Neural cell (in vitro differentiated cells): ENCODE measurements around the gene LRRIQ4. TPM values are rescaled to one million over a fixed set of nuclear protein-coding genes. Genes with fewer than 3 reads are reported as not detected.

ENCODE experiments used
- H2AFZ ChIP-seq: fragments of 200-600, 300-800 bp; sonication (generic), shearing (Covaris generic); 2 replicates; pipeline ENCODE4 v1.6.0; 2014; ENCODE audit warnings: low read depth, mild to moderate bottlenecking, antibody characterized with exemption, low read length, moderate library complexity
- H3F3A ChIP-seq: fragments of 200-600 bp; shearing (Covaris generic); 2 replicates; pipeline ENCODE4 v1.6.1; 2016; ENCODE audit warnings: mild to moderate bottlenecking, moderate library complexity, mixed read lengths, antibody characterized with exemption, low read length; ENCODE audit not compliant: insufficient read depth, poor library complexity, severe bottlenecking
- H3K27ac ChIP-seq: fragments of 200-600, 300-800 bp; sonication (generic), shearing (Covaris generic); 2 replicates; pipeline ENCODE4 v1.5.1; 2014; ENCODE audit warnings: mild to moderate bottlenecking, low read length, moderate library complexity
- H3K27me3 ChIP-seq: fragments of 300-800, 200-600 bp; sonication (generic), shearing (Covaris generic); 2 replicates; pipeline ENCODE4 v1.6.0; 2014; ENCODE audit warnings: mild to moderate bottlenecking, low read depth, low read length, moderate library complexity; ENCODE audit not compliant: insufficient read depth
- H3K36me3 ChIP-seq: fragments of 300-800, 200-600 bp; sonication (generic), shearing (Covaris generic); 2 replicates; pipeline ENCODE4 v1.5.1; 2014; ENCODE audit warnings: mild to moderate bottlenecking, antibody characterized with exemption, low read length, moderate library complexity; ENCODE audit not compliant: insufficient read depth
- H3K4me2 ChIP-seq: fragments of 300-800, 200-600 bp; sonication (generic), shearing (Covaris generic); 2 replicates; pipeline ENCODE4 v1.6.0; 2014; ENCODE audit warnings: mild to moderate bottlenecking, low read length
- H3K4me3 ChIP-seq: fragments of 300-800, 200-600 bp; sonication (generic), shearing (Covaris generic); 2 replicates; pipeline ENCODE4 v1.5.1; 2014; ENCODE audit warnings: mild to moderate bottlenecking, low read length, moderate library complexity
- H3K79me2 ChIP-seq: fragments of 200-600 bp; shearing (Covaris generic); replicated peaks from 2 replicates; pipeline ENCODE4 v1.6.0; 2014; ENCODE audit warnings: mild to moderate bottlenecking, low read length, moderate library complexity; ENCODE audit not compliant: insufficient read depth
- H3K9ac ChIP-seq: fragments of 300-800, 200-600 bp; sonication (generic), shearing (Covaris generic); 2 replicates; pipeline ENCODE4 v1.6.1; 2016; ENCODE audit warnings: mild to moderate bottlenecking, low read length, mixed read lengths
- H3K9me2 ChIP-seq: fragments of 200-600 bp; shearing (Covaris generic); 2 replicates; pipeline ENCODE4 v1.6.1; 2016; ENCODE audit warnings: mild to moderate bottlenecking, low read length, mixed read lengths; ENCODE audit not compliant: insufficient read depth
- H3K9me3 ChIP-seq: fragments of 200-600, 300-800 bp; sonication (generic), shearing (Covaris generic); 2 replicates; pipeline ENCODE4 v1.6.1; 2016; ENCODE audit warnings: mild to moderate bottlenecking, mixed run types, low read length, moderate library complexity, mixed read lengths
- H4K20me1 ChIP-seq: fragments of 200-600 bp; shearing (Covaris generic); 2 replicates; pipeline ENCODE4 v1.6.1; 2016; ENCODE audit warnings: mild to moderate bottlenecking, mixed run types; ENCODE audit not compliant: insufficient read depth
- CTCF ChIP-seq: fragments of 450-650 bp; IDR thresholded peaks from 2 replicates; pipeline ENCODE4 v1.5.1; 2014; ENCODE audit warnings: antibody characterized with exemption, mild to moderate bottlenecking, moderate library complexity; ENCODE audit not compliant: poor library complexity, severe bottlenecking
- EP300 ChIP-seq: fragments of 450-650 bp; conservative IDR thresholded peaks from 2 replicates; pipeline ENCODE4 v1.6.1; 2014; ENCODE audit warnings: antibody characterized with exemption, mild to moderate bottlenecking, moderate library complexity; ENCODE audit not compliant: poor library complexity, severe bottlenecking
- EZH2 ChIP-seq: fragments of 200-600, 300-800 bp; shearing (Covaris generic), sonication (generic); IDR thresholded peaks from 2 replicates; pipeline ENCODE4 v1.6.1; 2014; ENCODE audit warnings: antibody characterized with exemption, low read length, borderline replicate concordance, mild to moderate bottlenecking; ENCODE audit not compliant: insufficient read depth, poor library complexity, severe bottlenecking
- MXI1 ChIP-seq: fragments of 450-650 bp; conservative IDR thresholded peaks from 2 replicates; pipeline ENCODE4 v1.6.1; 2014; ENCODE audit warnings: antibody characterized with exemption, mild to moderate bottlenecking; ENCODE audit not compliant: poor library complexity, severe bottlenecking
- POLR2AphosphoS5 ChIP-seq: IDR thresholded peaks from 2 replicates; pipeline ENCODE4 v1.6.1; 2012
- RAD21 ChIP-seq: fragments of 450-650 bp; conservative IDR thresholded peaks from 2 replicates; pipeline ENCODE4 v1.6.1; 2014; ENCODE audit warnings: antibody characterized with exemption, mild to moderate bottlenecking, moderate library complexity
- SMC3 ChIP-seq: fragments of 450-650 bp; conservative IDR thresholded peaks from 2 replicates; pipeline ENCODE4 v1.6.1; 2014; ENCODE audit warnings: antibody characterized with exemption, mild to moderate bottlenecking, moderate library complexity; ENCODE audit not compliant: poor library complexity
- TAF1 ChIP-seq: IDR thresholded peaks from 2 replicates; pipeline ENCODE4 v1.6.1; 2012; ENCODE audit warnings: low read depth
- polyA plus RNA-seq: library from polyadenylated mRNA; depleted of rRNA; stranded (reverse); fragments of >200 nt; gene quantifications from 2 replicates; pipeline ENCODE4 v1.2.3, GENCODE V29; 2014
- TF ChIP-seq, protein P1 (sequence below): IDR thresholded peaks from 2 replicates; pipeline ENCODE4 v1.6.1; 2012; ENCODE audit warnings: borderline replicate concordance

LRRIQ4 gene
- polyA plus RNA-seq, 1 donor from 2014 or later: not detected

GRCh38 chr3:169790687-169791429 lies 21.8 kb upstream of the LRRIQ4 start:
- Histone ChIP-seq H3K9ac (no peak overlapping the region), H3F3A (no peaks in the 10 kb centered on the region), H3K4me2 (no peak overlapping the region), H3K79me2 (no peaks in the 10 kb centered on the region), H3K9me2 (no peaks in the 10 kb centered on the region), H2AFZ (no peak overlapping the region), H3K36me3 (peaks cover 8% of the 10 kb centered on the region), H3K9me3 (no peaks in the 10 kb centered on the region), H3K4me3 (no peak overlapping the region), H4K20me1 (no peaks in the 10 kb centered on the region), H3K27ac (no peak overlapping the region), H3K27me3 (no peaks in the 10 kb centered on the region)
- TF ChIP-seq EZH2 (no peak), POLR2AphosphoS5 (no peak), EP300 (no peak), SMC3 (no peak), MXI1 (no peak), RAD21 (no peak), CTCF (no peak), TAF1 (no peak)
- TF ChIP-seq, protein P1, sequence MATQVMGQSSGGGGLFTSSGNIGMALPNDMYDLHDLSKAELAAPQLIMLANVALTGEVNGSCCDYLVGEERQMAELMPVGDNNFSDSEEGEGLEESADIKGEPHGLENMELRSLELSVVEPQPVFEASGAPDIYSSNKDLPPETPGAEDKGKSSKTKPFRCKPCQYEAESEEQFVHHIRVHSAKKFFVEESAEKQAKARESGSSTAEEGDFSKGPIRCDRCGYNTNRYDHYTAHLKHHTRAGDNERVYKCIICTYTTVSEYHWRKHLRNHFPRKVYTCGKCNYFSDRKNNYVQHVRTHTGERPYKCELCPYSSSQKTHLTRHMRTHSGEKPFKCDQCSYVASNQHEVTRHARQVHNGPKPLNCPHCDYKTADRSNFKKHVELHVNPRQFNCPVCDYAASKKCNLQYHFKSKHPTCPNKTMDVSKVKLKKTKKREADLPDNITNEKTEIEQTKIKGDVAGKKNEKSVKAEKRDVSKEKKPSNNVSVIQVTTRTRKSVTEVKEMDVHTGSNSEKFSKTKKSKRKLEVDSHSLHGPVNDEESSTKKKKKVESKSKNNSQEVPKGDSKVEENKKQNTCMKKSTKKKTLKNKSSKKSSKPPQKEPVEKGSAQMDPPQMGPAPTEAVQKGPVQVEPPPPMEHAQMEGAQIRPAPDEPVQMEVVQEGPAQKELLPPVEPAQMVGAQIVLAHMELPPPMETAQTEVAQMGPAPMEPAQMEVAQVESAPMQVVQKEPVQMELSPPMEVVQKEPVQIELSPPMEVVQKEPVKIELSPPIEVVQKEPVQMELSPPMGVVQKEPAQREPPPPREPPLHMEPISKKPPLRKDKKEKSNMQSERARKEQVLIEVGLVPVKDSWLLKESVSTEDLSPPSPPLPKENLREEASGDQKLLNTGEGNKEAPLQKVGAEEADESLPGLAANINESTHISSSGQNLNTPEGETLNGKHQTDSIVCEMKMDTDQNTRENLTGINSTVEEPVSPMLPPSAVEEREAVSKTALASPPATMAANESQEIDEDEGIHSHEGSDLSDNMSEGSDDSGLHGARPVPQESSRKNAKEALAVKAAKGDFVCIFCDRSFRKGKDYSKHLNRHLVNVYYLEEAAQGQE: no peak

DNA sequence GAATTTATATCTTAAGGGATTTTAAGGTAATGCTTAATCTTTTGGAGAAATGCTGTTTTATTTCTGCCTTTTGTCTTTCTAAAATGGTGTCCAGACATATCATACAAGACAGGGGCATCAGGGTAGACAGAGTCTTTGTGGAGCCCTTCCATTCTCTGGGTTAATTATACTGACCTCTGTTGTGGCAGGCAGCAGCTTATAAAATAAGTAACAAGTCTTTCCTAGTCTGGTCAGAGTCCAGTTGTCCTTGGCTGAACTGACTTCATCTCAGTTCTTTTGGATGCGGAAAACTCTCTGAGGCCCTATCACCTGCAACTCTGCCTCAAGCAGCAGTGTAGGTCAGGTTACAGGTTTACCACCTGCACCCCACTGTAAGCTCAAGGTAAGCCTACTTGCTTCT lies 20.3 kb upstream of the LRRIQ4 start:
- Histone ChIP-seq H3K9me2 (no peaks in the 10 kb centered on the region), H3K9me3 (no peaks in the 10 kb centered on the region), H3F3A (no peaks in the 10 kb centered on the region), H3K36me3 (peaks cover 8% of the 10 kb centered on the region), H3K9ac (no peak overlapping the region), H3K79me2 (no peaks in the 10 kb centered on the region), H4K20me1 (no peaks in the 10 kb centered on the region), H3K27ac (no peak overlapping the region), H2AFZ (no peak overlapping the region), H3K4me3 (no peak overlapping the region), H3K4me2 (no peak overlapping the region), H3K27me3 (no peaks in the 10 kb centered on the region)
- TF ChIP-seq SMC3 (no peak), POLR2AphosphoS5 (no peak), CTCF (no peak), TAF1 (no peak), EP300 (no peak), EZH2 (no peak), MXI1 (no peak), RAD21 (no peak)
- TF ChIP-seq, protein P1: no peak
